Measurements from ENCODE around the gene IL1RL1. TPM values are rescaled to one million over a fixed set of nuclear protein-coding genes. Genes with fewer than 3 reads are reported as not detected.

Gene IL1RL1
- total and polyA plus RNA-seq, 2 donors (not counting 1 experiment from before 2014, with no cell fraction given) = 0.02 to 0.50 TPM

DNA sequence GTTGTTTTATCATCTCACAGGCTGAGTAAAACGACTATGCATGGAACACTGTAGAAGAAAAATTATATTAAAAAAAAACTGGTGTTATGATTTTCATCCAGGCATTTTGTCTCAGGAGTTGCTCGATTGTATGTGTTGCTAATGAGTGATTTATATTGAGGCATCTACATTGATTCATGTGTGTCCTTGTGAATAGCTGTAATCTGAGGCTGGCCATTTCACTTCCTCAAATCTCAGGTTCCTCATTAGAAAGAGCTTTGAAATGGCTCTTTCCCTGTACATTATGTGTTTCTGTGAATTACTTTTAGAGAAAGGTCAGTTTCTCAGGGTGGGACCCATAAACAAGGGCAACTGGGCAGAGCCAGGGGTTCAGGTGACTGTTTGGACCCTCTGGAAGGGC is 46.6 kb downstream of the IL1RL1 start:
- no peaks in the 10 kb centered on the region for H4K20me1 ChIP-seq (ENCODE audit: control insufficient read depth, extremely low read depth, insufficient read depth, low read length)
- H3K4me3 ChIP-seq (replicated peaks in 1 of 4; ENCODE audit: control extremely low read depth in 1 of 4, insufficient read depth in 1 of 4, low read depth in 3 of 4, low read length in 4 of 4) = no peak overlapping the region
- TF ChIP-seq, protein P1, sequence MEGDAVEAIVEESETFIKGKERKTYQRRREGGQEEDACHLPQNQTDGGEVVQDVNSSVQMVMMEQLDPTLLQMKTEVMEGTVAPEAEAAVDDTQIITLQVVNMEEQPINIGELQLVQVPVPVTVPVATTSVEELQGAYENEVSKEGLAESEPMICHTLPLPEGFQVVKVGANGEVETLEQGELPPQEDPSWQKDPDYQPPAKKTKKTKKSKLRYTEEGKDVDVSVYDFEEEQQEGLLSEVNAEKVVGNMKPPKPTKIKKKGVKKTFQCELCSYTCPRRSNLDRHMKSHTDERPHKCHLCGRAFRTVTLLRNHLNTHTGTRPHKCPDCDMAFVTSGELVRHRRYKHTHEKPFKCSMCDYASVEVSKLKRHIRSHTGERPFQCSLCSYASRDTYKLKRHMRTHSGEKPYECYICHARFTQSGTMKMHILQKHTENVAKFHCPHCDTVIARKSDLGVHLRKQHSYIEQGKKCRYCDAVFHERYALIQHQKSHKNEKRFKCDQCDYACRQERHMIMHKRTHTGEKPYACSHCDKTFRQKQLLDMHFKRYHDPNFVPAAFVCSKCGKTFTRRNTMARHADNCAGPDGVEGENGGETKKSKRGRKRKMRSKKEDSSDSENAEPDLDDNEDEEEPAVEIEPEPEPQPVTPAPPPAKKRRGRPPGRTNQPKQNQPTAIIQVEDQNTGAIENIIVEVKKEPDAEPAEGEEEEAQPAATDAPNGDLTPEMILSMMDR (conservative IDR thresholded peaks at IDR 0.05 in 1 of 2, IDR thresholded peaks at IDR 0.05 in 1 of 2; ENCODE audit: low read depth in 1 of 2, low read length in 2 of 2) = no peak
- no peak for TF ChIP-seq EZH2 (IDR thresholded peaks at IDR 0.05; ENCODE audit: low read length, missing control alignments)
- no peaks in the 10 kb centered on the region for H3K9me3 ChIP-seq (ENCODE audit: control insufficient read depth, insufficient read depth, low read depth, low read length)
- H3K27me3 ChIP-seq (ENCODE audit: control insufficient read depth, insufficient read depth, low read length) = no peaks in the 10 kb centered on the region
- H3K9ac ChIP-seq (ENCODE audit: insufficient read depth, low read length) = no peak overlapping the region
- no peaks in the 10 kb centered on the region for H3K36me3 ChIP-seq (ENCODE audit: control insufficient read depth, insufficient read depth, low read length)
- H2AFZ ChIP-seq (ENCODE audit: low read length) = no peak overlapping the region
- no peaks in the 10 kb centered on the region for H3K4me1 ChIP-seq (ENCODE audit: control insufficient read depth, extremely low read depth, insufficient read depth, low read length)
- H3K4me2 ChIP-seq (ENCODE audit: extremely low read depth, insufficient read depth, low read length) = no peak overlapping the region
- H3K27ac ChIP-seq (ENCODE audit: insufficient read depth, low read length) = no peak overlapping the region
- no peaks in the 10 kb centered on the region for H3K79me2 ChIP-seq (ENCODE audit: control insufficient read depth, insufficient read depth, low read length)
- DNase-seq (ENCODE audit: low read depth in 2 of 2) = no peak

DNA sequence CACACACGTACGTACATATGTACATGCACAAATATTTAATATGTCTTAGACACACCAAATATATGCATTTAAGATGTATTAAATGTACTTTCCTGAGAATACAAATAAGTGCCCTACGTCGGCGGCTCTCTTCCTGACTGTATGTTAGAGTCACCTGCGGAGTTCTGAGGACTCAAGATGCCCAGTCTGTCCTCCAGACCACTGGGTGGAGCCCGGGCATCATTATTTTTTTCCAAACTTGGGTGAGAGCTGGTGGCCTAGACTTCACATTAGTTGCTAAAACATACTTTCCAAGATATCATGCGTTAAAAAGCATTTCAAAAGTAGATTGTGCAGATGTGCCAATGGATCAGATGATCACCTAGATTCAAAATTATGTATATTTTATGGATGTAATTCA is 47.1 kb downstream of the IL1RL1 start:
- H3K79me2 ChIP-seq (ENCODE audit: control insufficient read depth, insufficient read depth, low read length) = no peaks in the 10 kb centered on the region
- H3K4me1 ChIP-seq (ENCODE audit: control insufficient read depth, extremely low read depth, insufficient read depth, low read length) = no peaks in the 10 kb centered on the region

DNA sequence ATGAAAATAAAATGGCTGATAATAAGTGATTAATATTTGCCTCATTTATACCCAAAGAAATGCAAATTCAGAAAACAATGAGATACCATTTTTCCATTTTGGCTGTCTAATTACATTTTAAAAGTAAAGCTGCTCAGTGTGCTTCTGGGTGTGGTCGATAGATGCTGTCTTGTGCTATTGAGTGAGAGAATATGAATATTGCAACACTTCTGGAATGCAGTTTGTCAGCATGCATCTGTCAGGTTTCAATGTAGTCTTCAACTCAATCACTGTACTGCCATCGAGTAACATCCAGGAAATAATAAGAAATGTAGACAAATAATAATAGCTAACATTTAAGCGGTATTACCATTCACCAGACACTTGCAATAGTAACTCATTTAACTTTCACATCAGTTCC is 48.2 kb downstream of the IL1RL1 start:
- no peak for DNase-seq (ENCODE audit: low read depth in 2 of 2)
- Histone ChIP-seq H3K4me1 (ENCODE audit: control insufficient read depth, extremely low read depth, insufficient read depth, low read length) (no peaks in the 10 kb centered on the region), H3K27ac (ENCODE audit: insufficient read depth, low read length) (no peak overlapping the region), H4K20me1 (ENCODE audit: control insufficient read depth, extremely low read depth, insufficient read depth, low read length) (no peaks in the 10 kb centered on the region), H3K4me3 (replicated peaks in 1 of 4; ENCODE audit: control extremely low read depth in 1 of 4, insufficient read depth in 1 of 4, low read depth in 3 of 4, low read length in 4 of 4) (no peak overlapping the region), H2AFZ (ENCODE audit: low read length) (no peak overlapping the region), H3K36me3 (ENCODE audit: control insufficient read depth, insufficient read depth, low read length) (no peaks in the 10 kb centered on the region), H3K27me3 (ENCODE audit: control insufficient read depth, insufficient read depth, low read length) (no peaks in the 10 kb centered on the region), H3K9me3 (ENCODE audit: control insufficient read depth, insufficient read depth, low read depth, low read length) (no peaks in the 10 kb centered on the region), H3K79me2 (ENCODE audit: control insufficient read depth, insufficient read depth, low read length) (no peaks in the 10 kb centered on the region), H3K4me2 (ENCODE audit: extremely low read depth, insufficient read depth, low read length) (no peak overlapping the region), H3K9ac (ENCODE audit: insufficient read depth, low read length) (no peak overlapping the region)
- TF ChIP-seq, protein P1 (conservative IDR thresholded peaks at IDR 0.05 in 1 of 2, IDR thresholded peaks at IDR 0.05 in 1 of 2; ENCODE audit: low read depth in 1 of 2, low read length in 2 of 2) = no peak
- no peak for TF ChIP-seq EZH2 (IDR thresholded peaks at IDR 0.05; ENCODE audit: low read length, missing control alignments)

More for the DNA sequence above, 47.1 kb downstream of the IL1RL1 start:
- H3K4me2 ChIP-seq (ENCODE audit: extremely low read depth, insufficient read depth, low read length) = no peak overlapping the region
- no peaks in the 10 kb centered on the region for H3K36me3 ChIP-seq (ENCODE audit: control insufficient read depth, insufficient read depth, low read length)
- no peaks in the 10 kb centered on the region for H4K20me1 ChIP-seq (ENCODE audit: control insufficient read depth, extremely low read depth, insufficient read depth, low read length)
- no peak overlapping the region for H3K4me3 ChIP-seq (replicated peaks in 1 of 4; ENCODE audit: control extremely low read depth in 1 of 4, insufficient read depth in 1 of 4, low read depth in 3 of 4, low read length in 4 of 4)
- H3K9ac ChIP-seq (ENCODE audit: insufficient read depth, low read length) = no peak overlapping the region
- no peak overlapping the region for H3K27ac ChIP-seq (ENCODE audit: insufficient read depth, low read length)
- TF ChIP-seq, protein P1 (conservative IDR thresholded peaks at IDR 0.05 in 1 of 2, IDR thresholded peaks at IDR 0.05 in 1 of 2; ENCODE audit: low read depth in 1 of 2, low read length in 2 of 2) = no peak
- TF ChIP-seq EZH2 (IDR thresholded peaks at IDR 0.05; ENCODE audit: low read length, missing control alignments) = no peak
- no peaks in the 10 kb centered on the region for H3K9me3 ChIP-seq (ENCODE audit: control insufficient read depth, insufficient read depth, low read depth, low read length)
- no peaks in the 10 kb centered on the region for H3K27me3 ChIP-seq (ENCODE audit: control insufficient read depth, insufficient read depth, low read length)
- no peak for DNase-seq (ENCODE audit: low read depth in 2 of 2)
- no peak overlapping the region for H2AFZ ChIP-seq (ENCODE audit: low read length)

All from fibroblast of lung (primary cell).